IMR-90 (cell line): Measurements from ENCODE around the gene BTBD17.
A peak's percentile ranks its signal among the peaks of the same experiment; 100 is the strongest.

Source experiments
- CTCF ChIP-seq: conservative IDR thresholded peaks from 2 replicates; pipeline ENCODE4 v1.5.1; 2012; ENCODE audit warnings: mild to moderate bottlenecking, low read depth, low read length, improper control_type of control experiment
- FOS ChIP-seq: fragments of 150-350 bp; IDR thresholded peaks from 2 replicates; pipeline ENCODE4 v1.6.1; 2016; ENCODE audit warnings: low read depth, low read length
- MAFK ChIP-seq: IDR thresholded peaks from 2 replicates; pipeline ENCODE4 v1.6.1; 2012; ENCODE audit warnings: low read depth, low read length, improper control_type of control experiment
- RAD21 ChIP-seq: IDR thresholded peaks from 2 replicates; pipeline ENCODE4 v1.6.1; 2012; ENCODE audit warnings: low read length, improper control_type of control experiment
- USF2 ChIP-seq: fragments of 150-350 bp; IDR thresholded peaks from 2 replicates; pipeline ENCODE4 v1.6.1; 2017; ENCODE audit warnings: mild to moderate bottlenecking, antibody characterized with exemption, low read length, low read depth

- TF ChIP-seq USF2, result 0 out of 2 replicates have a peak, but pooled peaks have one; percentile 5
- no peak for TF ChIP-seq CTCF
- TF ChIP-seq FOS, result no peak
- no peak for TF ChIP-seq RAD21
- no peak for TF ChIP-seq MAFK
These were observed 31.2 kb upstream of the BTBD17 start for GRCh38 chr17:74392848-74393247.
